CD4-positive, alpha-beta T cell (primary cell): ENCODE results near the gene SLC8A2. TPM values are rescaled to one million over a fixed set of nuclear protein-coding genes. Genes with fewer than 3 reads are reported as not detected.
"Not testable (repeated sequence)": the region's sequence is repeated elsewhere in the genome, so short reads cannot be mapped to it uniquely, and the experiment has no call there.

Experiments used
- ATAC-seq: fragments of 200-7000 bp; cut with Tn5 transposase; one replicate; pipeline ENCODE4 v1.10.0; 2022; ENCODE audit warnings: mild to moderate bottlenecking; ENCODE audit not compliant: poor library complexity
- CTCF ChIA-PET: fragments of 350-600 bp; sonication (Branson Sonifier 250); formaldehyde crosslinking; loops from one replicate; lab custom pipeline; 2021; ENCODE audit warnings: antibody characterized with exemption, inconsistent platforms; lab: Charles Lee
- POLR2A ChIA-PET: fragments of 350-600 bp; sonication (Branson Sonifier 250); formaldehyde crosslinking; loops from one replicate; lab custom pipeline; 2021; ENCODE audit warnings: antibody characterized with exemption, inconsistent platforms; lab: Charles Lee
- DNase-seq, 14 experiments: peaks; one replicate each; pipeline ENCODE4 v3.0.0-alpha.2; 2013 to 2020; ENCODE audit warnings: mixed read lengths in 2 of 14
- H3K27ac ChIP-seq, 2 donors: one replicate each; pipeline versions ENCODE4 v1.5.1 to v1.7.0; 2013; ENCODE audit warnings: low read length in 2 of 2, low read depth in 1 of 2, mild to moderate bottlenecking in 1 of 2
- H3K27me3 ChIP-seq, 2 experiments: 1 replicate in 1 of 2; 2 replicates in 1 of 2; pipeline versions ENCODE4 v1.6.1 to v1.7.0; 2013; ENCODE audit warnings: low read length in 2 of 2, control low read depth in 1 of 2, mild to moderate bottlenecking in 1 of 2, moderate library complexity in 1 of 2; ENCODE audit not compliant: insufficient read depth in 2 of 2, control insufficient read depth in 1 of 2
- H3K36me3 ChIP-seq: one replicate; pipeline ENCODE4 v1.6.1; 2013; ENCODE audit warnings: low read length, control low read depth; ENCODE audit not compliant: insufficient read depth
- H3K4me1 ChIP-seq: one replicate; pipeline ENCODE4 v1.6.1; 2013; ENCODE audit warnings: low read length, control low read depth; ENCODE audit not compliant: insufficient read depth
- H3K4me3 ChIP-seq: one replicate; pipeline ENCODE4 v1.5.1; 2013; ENCODE audit warnings: mild to moderate bottlenecking, low read length, moderate library complexity
- H3K9me3 ChIP-seq, 2 experiments: 1 replicate in 1 of 2; 2 replicates in 1 of 2; pipeline versions ENCODE4 v1.6.1 to v1.7.0; 2013; ENCODE audit warnings: low read length in 2 of 2, mild to moderate bottlenecking in 2 of 2, control low read depth in 1 of 2, moderate library complexity in 1 of 2; ENCODE audit not compliant: control insufficient read depth in 1 of 2, insufficient read depth in 1 of 2
- H3K27ac Mint-ChIP-seq: one replicate; pipeline ENCODE4 v1.8.0; 2020; ENCODE audit warnings: mixed read lengths
- H3K27me3 Mint-ChIP-seq: one replicate; pipeline ENCODE4 v1.8.0; 2021; ENCODE audit warnings: mixed read lengths
- H3K36me3 Mint-ChIP-seq: one replicate; pipeline ENCODE4 v1.8.0; 2021; ENCODE audit warnings: low read depth, mixed read lengths
- H3K4me1 Mint-ChIP-seq: one replicate; pipeline ENCODE4 v1.8.0; 2021; ENCODE audit warnings: low read depth, mixed read lengths
- H3K4me3 Mint-ChIP-seq: one replicate; pipeline ENCODE4 v1.8.0; 2020; ENCODE audit warnings: mild to moderate bottlenecking, mixed read lengths
- H3K9me3 Mint-ChIP-seq: one replicate; pipeline ENCODE4 v1.8.0; 2020; ENCODE audit warnings: mixed read lengths
- CTCF ChIP-seq: fragments of 200-600 bp; IDR thresholded peaks from one replicate; pipeline ENCODE4 v1.8.0; 2022; ENCODE audit warnings: antibody characterized with exemption, mild to moderate bottlenecking
- intact Hi-C, 2 experiments: fragments of 100-400 bp; cut with DNase I in 1 of 2; cut with micrococcal nuclease in 1 of 2; formaldehyde crosslinking; loops; one replicate each; pipeline versions ENCODE4 v1.15.1 to v1.9.0; 2023 to 2025; cut with DNase I, micrococcal nuclease
- total RNA-seq, 174 experiments: library from RNA in 2 of 174; stranded (reverse) in 2 of 174; gene quantifications; one replicate each; pipeline ENCODE4 v1.2.3 and lab custom pipeline; 2021 to 2026

SLC8A2 gene
- total RNA-seq, 2 experiments from 2014 or later = not detected

- intact Hi-C loops, H3K4me1 ChIP-seq, POLR2A ChIA-PET: not testable (repeated sequence)
Measured at GRCh38 chr19:47387623-47388022, 84.1 kb downstream of the SLC8A2 start.

GRCh38 chr19:47386582-47386981, 85.1 kb downstream of the SLC8A2 start:
- ATAC-seq, H3K36me3 Mint-ChIP-seq, H3K27ac Mint-ChIP-seq, H3K27ac ChIP-seq, H3K4me3 Mint-ChIP-seq, H3K9me3 Mint-ChIP-seq, POLR2A ChIA-PET, CTCF ChIA-PET, intact Hi-C loops, H3K36me3 ChIP-seq, H3K27me3 Mint-ChIP-seq, DNase-seq, H3K27me3 ChIP-seq, H3K9me3 ChIP-seq, H3K4me3 ChIP-seq: not testable (repeated sequence)
- H3K4me1 ChIP-seq = peaks cover 13% of the 10 kb centered on the region
- peaks cover 22% of the 10 kb centered on the region for H3K4me1 Mint-ChIP-seq

More at GRCh38 chr19:47387623-47388022, 84.1 kb downstream of the SLC8A2 start:
- CTCF ChIA-PET, H3K9me3 ChIP-seq, ATAC-seq, H3K36me3 ChIP-seq, H3K9me3 Mint-ChIP-seq, H3K27me3 ChIP-seq, H3K4me3 Mint-ChIP-seq, H3K36me3 Mint-ChIP-seq, H3K27ac Mint-ChIP-seq, H3K27ac ChIP-seq, H3K27me3 Mint-ChIP-seq, DNase-seq, H3K4me3 ChIP-seq: not testable (repeated sequence)
- peaks cover 13% of the 10 kb centered on the region for H3K4me1 Mint-ChIP-seq

- DNase-seq, H3K9me3 ChIP-seq, H3K27me3 ChIP-seq, H3K27ac ChIP-seq, CTCF ChIA-PET, ATAC-seq, H3K27me3 Mint-ChIP-seq, POLR2A ChIA-PET, intact Hi-C loops, H3K4me3 ChIP-seq, H3K27ac Mint-ChIP-seq, H3K4me3 Mint-ChIP-seq, H3K9me3 Mint-ChIP-seq: not testable (repeated sequence)
- Mint-ChIP-seq H3K4me1 (peaks cover 28% of the 10 kb centered on the region), H3K36me3 (peaks cover 27% of the 10 kb centered on the region)
- Histone ChIP-seq H3K36me3 (peaks cover 26% of the 10 kb centered on the region), H3K4me1 (peaks cover 17% of the 10 kb centered on the region)
Measured at GRCh38 chr19:47384533-47384932, 87.2 kb downstream of the SLC8A2 start.

GRCh38 chr19:47383890-47384289, 87.8 kb downstream of the SLC8A2 start:
- POLR2A ChIA-PET = interaction anchor here (0.6 kb wide), 1 partner anchor 353 kb away, joined by 3 read pairs; no protein-coding TSS in a partner anchor
- H3K27me3 Mint-ChIP-seq, H3K27me3 ChIP-seq, DNase-seq, H3K9me3 ChIP-seq, ATAC-seq, H3K9me3 Mint-ChIP-seq, intact Hi-C loops, CTCF ChIA-PET, H3K4me3 ChIP-seq, H3K27ac ChIP-seq, H3K4me3 Mint-ChIP-seq: not testable (repeated sequence)
- Mint-ChIP-seq H3K4me1 (peaks cover 28% of the 10 kb centered on the region), H3K36me3 (peaks cover 34% of the 10 kb centered on the region), H3K27ac (peak overlapping the region; percentile 19)
- peaks cover 26% of the 10 kb centered on the region for H3K36me3 ChIP-seq
- H3K4me1 ChIP-seq = peaks cover 17% of the 10 kb centered on the region

- Histone ChIP-seq H3K9me3 (no peaks in the 10 kb centered on the region), H3K4me1 (peaks cover 17% of the 10 kb centered on the region), H3K36me3 (peaks cover 40% of the 10 kb centered on the region), H3K27ac (peak overlapping the region; percentile 16 to 49), H3K27me3 (no peaks in the 10 kb centered on the region), H3K4me3 (no peak overlapping the region)
- Mint-ChIP-seq H3K9me3 (no peaks in the 10 kb centered on the region), H3K4me1 (peaks cover 28% of the 10 kb centered on the region), H3K4me3 (no peak overlapping the region), H3K36me3 (peaks cover 50% of the 10 kb centered on the region), H3K27ac (peak overlapping the region; percentile 30), H3K27me3 (no peaks in the 10 kb centered on the region)
- DNase-seq (peak in 5 of 14 experiments; percentile 8 to 67 (median 43)), ATAC-seq (no peak)
- no peak for TF ChIP-seq CTCF
- intact Hi-C loops = no loop called here
- CTCF ChIA-PET = no interaction called here
- POLR2A ChIA-PET = interaction anchor here (0.6 kb wide), 1 partner anchor 153 kb away, joined by 3 read pairs; no protein-coding TSS in a partner anchor
Measured at GRCh38 chr19:47381653-47382279, 89.9 kb downstream of the SLC8A2 start.
